DND-41 (cell line): ENCODE measurements around the gene ACAN.

Experiments used
- CTCF ChIP-seq: IDR thresholded peaks from 2 replicates; pipeline ENCODE4 v1.5.1; 2012; ENCODE audit warnings: borderline replicate concordance, low read length, moderate library complexity, mild to moderate bottlenecking; ENCODE audit not compliant: poor library complexity, severe bottlenecking; ENCODE audit errors: extremely low read depth
- EZH2 ChIP-seq: IDR thresholded peaks from 3 replicates; pipeline ENCODE4 v1.6.1; 2012; ENCODE audit warnings: borderline replicate concordance, low read depth, mild to moderate bottlenecking, moderate library complexity, low read length, inconsistent platforms; ENCODE audit not compliant: severe bottlenecking

- TF ChIP-seq EZH2 (no peak), CTCF (peak; percentile 36)
Measured at GRCh38 chr15:88894348-88894818, 91.1 kb downstream of the ACAN start.
